ENCODE results near the gene NFATC1. TPM values are rescaled to one million over a fixed set of nuclear protein-coding genes. Genes with fewer than 3 reads are reported as not detected.

The NFATC1 gene
- polyA plus RNA-seq, 1 of the 3 experiments (the other 2 are of a cell fraction), result 0.02 TPM

DNA sequence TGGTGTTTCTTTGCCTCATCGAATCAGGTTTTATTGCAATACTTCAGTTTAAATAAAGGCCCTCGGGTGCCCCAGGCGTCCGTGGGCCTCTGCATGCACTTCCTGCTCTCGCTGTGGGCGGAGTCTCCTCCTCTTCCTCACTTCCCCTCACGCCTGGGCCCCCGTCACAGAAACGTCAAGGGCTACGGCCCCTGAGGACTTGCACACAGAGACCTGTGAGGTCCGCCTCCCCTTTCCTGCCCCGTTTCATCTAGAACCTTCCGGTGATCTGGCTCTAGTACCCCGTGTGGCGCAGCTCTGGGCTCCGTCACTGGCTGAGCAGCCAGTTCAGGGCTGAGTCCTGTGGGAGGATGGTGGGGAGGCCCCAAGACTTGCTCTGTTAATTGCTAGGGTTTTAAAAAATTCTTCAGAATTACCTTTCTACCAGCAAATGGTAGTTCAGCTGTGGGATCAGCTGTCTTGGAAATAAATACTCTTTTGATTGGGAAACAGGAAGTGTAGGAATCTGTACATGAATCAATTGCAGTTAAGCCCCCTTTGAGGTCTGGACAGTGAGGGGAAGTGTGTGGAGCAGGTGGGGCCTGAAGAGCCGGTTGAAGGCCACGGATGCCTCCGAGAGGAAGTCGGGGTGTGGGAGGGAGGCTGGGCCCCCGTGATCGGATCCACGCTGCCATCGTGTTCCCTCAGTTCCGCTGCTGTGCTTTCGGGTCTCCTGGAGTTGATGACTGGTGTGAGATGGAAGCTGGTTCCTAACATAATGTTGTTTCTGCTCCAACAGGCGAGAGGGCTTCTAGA lies 10.2 kb downstream of the NFATC1 start:
- CTCF ChIA-PET, result interaction anchor here (0.9 to 1.3 kb wide), 4 partner anchors 8 to 122 kb away, joined by 3 to 4 read pairs (median 3); no protein-coding TSS in a partner anchor
- WGBS (ENCODE audit: low lambda C conversion rate), result 27% methylated on average over 23 of the region's 27 CpGs
- H3K27ac ChIP-seq (ENCODE audit: low read depth in 2 of 2, low read length in 1 of 2), result no peak overlapping the region

More for the DNA sequence above, 10.2 kb downstream of the NFATC1 start:
- TF ChIP-seq, protein P1, sequence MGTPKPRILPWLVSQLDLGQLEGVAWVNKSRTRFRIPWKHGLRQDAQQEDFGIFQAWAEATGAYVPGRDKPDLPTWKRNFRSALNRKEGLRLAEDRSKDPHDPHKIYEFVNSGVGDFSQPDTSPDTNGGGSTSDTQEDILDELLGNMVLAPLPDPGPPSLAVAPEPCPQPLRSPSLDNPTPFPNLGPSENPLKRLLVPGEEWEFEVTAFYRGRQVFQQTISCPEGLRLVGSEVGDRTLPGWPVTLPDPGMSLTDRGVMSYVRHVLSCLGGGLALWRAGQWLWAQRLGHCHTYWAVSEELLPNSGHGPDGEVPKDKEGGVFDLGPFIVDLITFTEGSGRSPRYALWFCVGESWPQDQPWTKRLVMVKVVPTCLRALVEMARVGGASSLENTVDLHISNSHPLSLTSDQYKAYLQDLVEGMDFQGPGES (IDR thresholded peaks at IDR 0.05; ENCODE audit: low read depth, low read length), result no peak
- TF ChIP-seq, protein P2, sequence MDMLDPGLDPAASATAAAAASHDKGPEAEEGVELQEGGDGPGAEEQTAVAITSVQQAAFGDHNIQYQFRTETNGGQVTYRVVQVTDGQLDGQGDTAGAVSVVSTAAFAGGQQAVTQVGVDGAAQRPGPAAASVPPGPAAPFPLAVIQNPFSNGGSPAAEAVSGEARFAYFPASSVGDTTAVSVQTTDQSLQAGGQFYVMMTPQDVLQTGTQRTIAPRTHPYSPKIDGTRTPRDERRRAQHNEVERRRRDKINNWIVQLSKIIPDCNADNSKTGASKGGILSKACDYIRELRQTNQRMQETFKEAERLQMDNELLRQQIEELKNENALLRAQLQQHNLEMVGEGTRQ (IDR thresholded peaks at IDR 0.05; ENCODE audit: borderline replicate concordance, low read depth, low read length), result no peak
- no peak for TF ChIP-seq FOSL2 (IDR thresholded peaks at IDR 0.05; ENCODE audit: borderline replicate concordance, low read depth)
- TF ChIP-seq, protein P3, sequence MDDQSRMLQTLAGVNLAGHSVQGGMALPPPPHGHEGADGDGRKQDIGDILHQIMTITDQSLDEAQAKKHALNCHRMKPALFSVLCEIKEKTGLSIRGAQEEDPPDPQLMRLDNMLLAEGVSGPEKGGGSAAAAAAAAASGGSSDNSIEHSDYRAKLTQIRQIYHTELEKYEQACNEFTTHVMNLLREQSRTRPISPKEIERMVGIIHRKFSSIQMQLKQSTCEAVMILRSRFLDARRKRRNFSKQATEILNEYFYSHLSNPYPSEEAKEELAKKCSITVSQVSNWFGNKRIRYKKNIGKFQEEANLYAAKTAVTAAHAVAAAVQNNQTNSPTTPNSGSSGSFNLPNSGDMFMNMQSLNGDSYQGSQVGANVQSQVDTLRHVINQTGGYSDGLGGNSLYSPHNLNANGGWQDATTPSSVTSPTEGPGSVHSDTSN (IDR thresholded peaks at IDR 0.05), result no peak
- TF ChIP-seq, protein P4, sequence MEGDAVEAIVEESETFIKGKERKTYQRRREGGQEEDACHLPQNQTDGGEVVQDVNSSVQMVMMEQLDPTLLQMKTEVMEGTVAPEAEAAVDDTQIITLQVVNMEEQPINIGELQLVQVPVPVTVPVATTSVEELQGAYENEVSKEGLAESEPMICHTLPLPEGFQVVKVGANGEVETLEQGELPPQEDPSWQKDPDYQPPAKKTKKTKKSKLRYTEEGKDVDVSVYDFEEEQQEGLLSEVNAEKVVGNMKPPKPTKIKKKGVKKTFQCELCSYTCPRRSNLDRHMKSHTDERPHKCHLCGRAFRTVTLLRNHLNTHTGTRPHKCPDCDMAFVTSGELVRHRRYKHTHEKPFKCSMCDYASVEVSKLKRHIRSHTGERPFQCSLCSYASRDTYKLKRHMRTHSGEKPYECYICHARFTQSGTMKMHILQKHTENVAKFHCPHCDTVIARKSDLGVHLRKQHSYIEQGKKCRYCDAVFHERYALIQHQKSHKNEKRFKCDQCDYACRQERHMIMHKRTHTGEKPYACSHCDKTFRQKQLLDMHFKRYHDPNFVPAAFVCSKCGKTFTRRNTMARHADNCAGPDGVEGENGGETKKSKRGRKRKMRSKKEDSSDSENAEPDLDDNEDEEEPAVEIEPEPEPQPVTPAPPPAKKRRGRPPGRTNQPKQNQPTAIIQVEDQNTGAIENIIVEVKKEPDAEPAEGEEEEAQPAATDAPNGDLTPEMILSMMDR (IDR thresholded peaks at IDR 0.05), result no peak
- no peak for TF ChIP-seq NFIC (IDR thresholded peaks at IDR 0.05; ENCODE audit: borderline replicate concordance)
- TF ChIP-seq TEAD4 (IDR thresholded peaks at IDR 0.05; ENCODE audit: borderline replicate concordance, insufficient read depth), result no peak
- TF ChIP-seq SIN3A (IDR thresholded peaks at IDR 0.05; ENCODE audit: borderline replicate concordance, low read depth, low read length), result no peak
- no peak for TF ChIP-seq TCF12 (IDR thresholded peaks at IDR 0.05)
- TF ChIP-seq, protein P5, sequence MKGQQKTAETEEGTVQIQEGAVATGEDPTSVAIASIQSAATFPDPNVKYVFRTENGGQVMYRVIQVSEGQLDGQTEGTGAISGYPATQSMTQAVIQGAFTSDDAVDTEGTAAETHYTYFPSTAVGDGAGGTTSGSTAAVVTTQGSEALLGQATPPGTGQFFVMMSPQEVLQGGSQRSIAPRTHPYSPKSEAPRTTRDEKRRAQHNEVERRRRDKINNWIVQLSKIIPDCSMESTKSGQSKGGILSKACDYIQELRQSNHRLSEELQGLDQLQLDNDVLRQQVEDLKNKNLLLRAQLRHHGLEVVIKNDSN (IDR thresholded peaks at IDR 0.05; ENCODE audit: borderline replicate concordance, low read depth), result no peak
- TF ChIP-seq SMC3 (IDR thresholded peaks at IDR 0.05; ENCODE audit: low read depth, low read length), result no peak
- TF ChIP-seq, protein P6, sequence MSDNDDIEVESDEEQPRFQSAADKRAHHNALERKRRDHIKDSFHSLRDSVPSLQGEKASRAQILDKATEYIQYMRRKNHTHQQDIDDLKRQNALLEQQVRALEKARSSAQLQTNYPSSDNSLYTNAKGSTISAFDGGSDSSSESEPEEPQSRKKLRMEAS (IDR thresholded peaks at IDR 0.05; ENCODE audit: low read depth), result no peak
- TF ChIP-seq NRF1 (IDR thresholded peaks at IDR 0.05; ENCODE audit: low read depth, low read length), result no peak
- TF ChIP-seq EP300 (IDR thresholded peaks at IDR 0.05; ENCODE audit: borderline replicate concordance in 1 of 2, low read depth in 1 of 2, low read length in 1 of 2), result no peak
- TF ChIP-seq GATA2 (CRISPR knock-in tag; IDR thresholded peaks at IDR 0.05), result no peak
- no peak for DNase-seq
- Histone ChIP-seq H3K79me2 (ENCODE audit: insufficient read depth) (no peaks in the 10 kb centered on the region), H2AFZ (ENCODE audit: low read depth) (no peak overlapping the region), H3K4me1 (ENCODE audit: control insufficient read depth in 1 of 2, insufficient read depth in 2 of 2, low read depth in 1 of 2, low read length in 1 of 2) (no peaks in the 10 kb centered on the region), H3K9me3 (no peaks in the 10 kb centered on the region), H3F3A (replicated peaks; ENCODE audit: insufficient read depth) (no peaks in the 10 kb centered on the region), H3K4me3 (ENCODE audit: low read depth in 2 of 2, low read length in 1 of 2) (no peak overlapping the region), H3K36me3 (replicated peaks in 1 of 2; ENCODE audit: control insufficient read depth in 1 of 2, insufficient read depth in 2 of 2, low read length in 1 of 2) (no peaks in the 10 kb centered on the region), H4K20me1 (ENCODE audit: insufficient read depth) (peaks cover 7% of the 10 kb centered on the region; the same call in 1 of the 2 replicates), H3K4me2 (peak overlapping the region; percentile 42), H3K27me3 (ENCODE audit: insufficient read depth) (peaks cover 87% of the 10 kb centered on the region), H3K9me2 (no peaks in the 10 kb centered on the region), H3K9ac (no peak overlapping the region)
- POLR2A ChIA-PET, result no interaction called here
